Heart right ventricle (tissue), 16 donors: Measurements from ENCODE around the gene LOXL1. TPM values are rescaled to one million over a fixed set of nuclear protein-coding genes. Genes with fewer than 3 reads are reported as not detected.

ENCODE experiments used
- ATAC-seq, 8 donors: fragments of 200-7000 bp; cut with Tn5 transposase; one replicate each; pipeline ENCODE4 v1.9.1; 2020; ENCODE audit warnings: mild to moderate bottlenecking in 8 of 8, moderate library complexity in 8 of 8, moderate number of reproducible peaks in 1 of 8
- DNase-seq, 2 donors: peaks; one replicate each; pipeline ENCODE4 v3.0.0-alpha.2; 2020
- H3K27ac ChIP-seq, 10 donors: fragments of 200-600 bp; sonication (generic) in 2 of 10; one replicate each; pipeline versions ENCODE4 v1.5.0 to v1.8.0; 2020 to 2022; ENCODE audit warnings: mild to moderate bottlenecking in 3 of 10
- H3K27me3 ChIP-seq, 7 donors: fragments of 200-600 bp; one replicate each; pipeline ENCODE4 v1.8.0; 2021 to 2022; ENCODE audit warnings: mild to moderate bottlenecking in 2 of 7
- H3K36me3 ChIP-seq, 9 donors: fragments of 200-600 bp; sonication (generic) in 1 of 9; one replicate each; pipeline versions ENCODE4 v1.5.0 to v1.8.0; 2020 to 2022; ENCODE audit warnings: mild to moderate bottlenecking in 2 of 9
- H3K4me1 ChIP-seq, 9 donors: fragments of 200-600 bp; sonication (generic) in 1 of 9; one replicate each; pipeline versions ENCODE4 v1.5.0 to v1.8.0; 2020 to 2022; ENCODE audit warnings: mild to moderate bottlenecking in 4 of 9
- H3K4me3 ChIP-seq, 10 donors: fragments of 200-600 bp; sonication (generic) in 2 of 10; one replicate each; pipeline versions ENCODE4 v1.5.0 to v1.8.0; 2020 to 2022; ENCODE audit warnings: mild to moderate bottlenecking in 7 of 10, moderate library complexity in 2 of 10
- H3K9me3 ChIP-seq, 11 donors: fragments of 200-600 bp in 10 of 11; sonication (generic) in 2 of 11; one replicate each; pipeline versions ENCODE4 v1.5.0 to v1.8.0; 2013 to 2022; ENCODE audit warnings: mild to moderate bottlenecking in 2 of 11, control low read depth in 1 of 11, moderate library complexity in 1 of 11
- WGBS, 2 donors: extraction: QIAGEN DNeasy Blood & Tissue Kit; methylation state at CpG; one replicate each; pipeline ENCODE4 v1.1.7; 2013; ENCODE audit warnings: inconsistent platforms in 1 of 2; 5-methylcytosine and 5-hydroxymethylcytosine counted together
- intact Hi-C, 10 donors: fragments of 100-400 bp; cut with DNase I; formaldehyde crosslinking; loops; one replicate each; pipeline versions ENCODE4 v1.11.1 to v1.14.2; 2022
- polyA plus RNA-seq, 2 donors: library from polyadenylated mRNA; stranded (reverse); fragments of 200-250 nt; gene quantifications; one replicate each; pipeline ENCODE4 v1.2.3, GENCODE V29; 2013
- total RNA-seq, 10 donors: library from RNA; stranded (reverse); fragmentation: NEBNext Ultra II Directional in 3 of 10; extraction: Animal tissue kit (Norgen Biotek cat#: 25700) in 3 of 10; gene quantifications; one replicate each; pipeline versions ENCODE4 v1.2.1 to v1.2.4, GENCODE V29; 2021 to 2023
- TF ChIP-seq, protein P1 (sequence below), 9 donors: fragments of 200-600 bp; sonication (generic) in 2 of 9; IDR thresholded peaks; one replicate each; pipeline versions ENCODE4 v1.5.0 to v1.8.0; 2021 to 2022; ENCODE audit warnings: antibody characterized with exemption in 9 of 9, mild to moderate bottlenecking in 5 of 9, moderate library complexity in 1 of 9
- donor health status: Arrhythmogenic right ventricular cardiomyopathy.
- donor health status: ischemic (EF 13 %, LVEDD 7.1; RV severe dilation, severe dysfunction).
- donor health status: healthy with polysubstance abuse.
- donor health status: DM: no; HTN: yes; CAD: no.
- donor health status: DM: no; HTN: no; CAD: no.
- donor health status: ischemic (EF 25% LVEDD 6.9; RV normal size, moderate dysfunction).
- donor health status: ischemic (EF 25% LVEDD 5.7; RV mildly dilated, moderate dysfunction).
- donor health status: healthy.
- donor health status: DM: yes; HTN: yes; CAD: no.
- donor health status: Ischemic cardiomyopathy.
- donor health status: ischemic (EF 35%, LVEDD 5.7; RV mildly dilated, moderate dysfunction).
- donor health status: nonischemic (EF 11% LVEDD 7.7; RV severe dilation, severe dysfunction).
- donor health status: DM: yes; HTN: yes; CAD: no.
- donor health status: PGD.
- donor health status: ischemic (EF 29% LVEDD 5.4; RV normal size, mild dysfunction).
- donor health status: nonischemic (EF 23%, LVEDD 6.1; RV moderate dilation, normal function).

The LOXL1 gene
- total and polyA plus RNA-seq, 12 donors, result 11.2 to 66.6 (median 27.8) TPM

DNA sequence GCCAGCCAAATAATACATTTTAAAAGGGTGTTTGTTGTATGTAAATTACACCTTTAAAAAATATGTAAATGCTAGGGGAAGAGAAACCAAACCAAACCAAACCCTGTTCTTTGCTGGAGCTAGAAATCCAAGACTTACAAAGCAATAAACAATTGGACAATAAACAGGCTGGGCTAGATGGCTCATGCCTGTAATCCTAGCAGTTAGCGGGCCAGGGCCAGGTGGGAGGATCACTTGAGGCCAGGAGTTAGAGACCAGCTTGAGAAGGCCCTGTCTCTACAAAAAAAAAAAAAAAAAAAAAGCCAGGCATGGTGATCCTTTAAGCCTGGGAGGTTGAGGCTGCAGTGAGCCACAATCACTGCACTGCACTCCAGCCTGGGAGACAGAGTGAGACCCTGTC is 53.4 kb downstream of the LOXL1 start:
- H3K27me3 ChIP-seq, result no peaks in the 10 kb centered on the region
- WGBS, 2 donors, result 94 to 98% methylated on average over 1 of the region's 1 CpG
- peaks cover 31 to 57% (median 40%) of the 10 kb centered on the region in 9 donors for H3K4me1 ChIP-seq
- H3K4me3 ChIP-seq, result no peak overlapping the region
- intact Hi-C loops, result loop anchor here in 6 of 10 donors (5.0 to 10.0 kb wide), 6 partner anchors 53 to 1375 kb away; no protein-coding TSS in a partner anchor
- DNase-seq (no peak), ATAC-seq (no peak)
- no peak overlapping the region for H3K27ac ChIP-seq
- H3K36me3 ChIP-seq, result peaks cover 0 to 13% (median 0%) of the 10 kb centered on the region in 9 donors
- H3K9me3 ChIP-seq, result no peaks in the 10 kb centered on the region
- TF ChIP-seq, protein P1, sequence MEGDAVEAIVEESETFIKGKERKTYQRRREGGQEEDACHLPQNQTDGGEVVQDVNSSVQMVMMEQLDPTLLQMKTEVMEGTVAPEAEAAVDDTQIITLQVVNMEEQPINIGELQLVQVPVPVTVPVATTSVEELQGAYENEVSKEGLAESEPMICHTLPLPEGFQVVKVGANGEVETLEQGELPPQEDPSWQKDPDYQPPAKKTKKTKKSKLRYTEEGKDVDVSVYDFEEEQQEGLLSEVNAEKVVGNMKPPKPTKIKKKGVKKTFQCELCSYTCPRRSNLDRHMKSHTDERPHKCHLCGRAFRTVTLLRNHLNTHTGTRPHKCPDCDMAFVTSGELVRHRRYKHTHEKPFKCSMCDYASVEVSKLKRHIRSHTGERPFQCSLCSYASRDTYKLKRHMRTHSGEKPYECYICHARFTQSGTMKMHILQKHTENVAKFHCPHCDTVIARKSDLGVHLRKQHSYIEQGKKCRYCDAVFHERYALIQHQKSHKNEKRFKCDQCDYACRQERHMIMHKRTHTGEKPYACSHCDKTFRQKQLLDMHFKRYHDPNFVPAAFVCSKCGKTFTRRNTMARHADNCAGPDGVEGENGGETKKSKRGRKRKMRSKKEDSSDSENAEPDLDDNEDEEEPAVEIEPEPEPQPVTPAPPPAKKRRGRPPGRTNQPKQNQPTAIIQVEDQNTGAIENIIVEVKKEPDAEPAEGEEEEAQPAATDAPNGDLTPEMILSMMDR (IDR thresholded peaks at IDR 0.05), result no peak

DNA sequence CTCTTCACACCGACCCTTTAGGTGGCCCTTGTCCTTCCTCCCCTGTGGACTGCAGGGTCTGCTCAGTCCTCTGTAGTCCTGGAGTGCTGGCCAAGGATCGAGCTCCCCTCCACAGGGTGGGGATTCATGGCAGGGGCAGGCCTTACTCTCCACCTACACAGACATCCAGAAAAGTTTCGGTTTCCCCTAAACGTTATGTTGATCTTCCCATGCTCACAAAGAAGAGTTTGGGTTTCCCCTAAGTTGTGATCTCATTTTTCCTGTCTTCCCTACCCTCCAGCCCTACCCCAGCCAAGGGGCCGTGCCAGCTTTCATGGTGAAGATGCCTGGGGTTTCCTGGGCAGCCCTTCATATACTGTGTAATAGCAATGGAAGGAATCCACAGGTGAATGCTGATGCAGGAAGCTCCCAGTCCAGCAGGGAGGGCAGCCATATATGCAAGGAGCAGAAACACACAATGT is 55.5 kb downstream of the LOXL1 start:
- intact Hi-C loops, result loop anchor here in 1 of 10 donors (5.0 kb wide), 1 partner anchor 51 kb away; no protein-coding TSS in a partner anchor
- ATAC-seq (peak in 4 of 8 donors; percentile 0 to 3 (median 2)), DNase-seq (no peak)
- peaks cover 0 to 23% (median 0%) of the 10 kb centered on the region in 9 donors for H3K36me3 ChIP-seq
- WGBS, 2 donors, result 32 to 34% methylated on average over 5 of the region's 5 CpGs
- TF ChIP-seq, protein P1 (IDR thresholded peaks at IDR 0.05), result no peak
- H3K4me3 ChIP-seq, result peak overlapping the region in 2 of 10 donors; percentile 12 to 22
- H3K9me3 ChIP-seq, result no peaks in the 10 kb centered on the region
- peak overlapping the region; percentile 88 to 100 (median 98) for H3K27ac ChIP-seq
- no peaks in the 10 kb centered on the region for H3K27me3 ChIP-seq
- H3K4me1 ChIP-seq, result peaks cover 46 to 72% (median 60%) of the 10 kb centered on the region in 9 donors

DNA sequence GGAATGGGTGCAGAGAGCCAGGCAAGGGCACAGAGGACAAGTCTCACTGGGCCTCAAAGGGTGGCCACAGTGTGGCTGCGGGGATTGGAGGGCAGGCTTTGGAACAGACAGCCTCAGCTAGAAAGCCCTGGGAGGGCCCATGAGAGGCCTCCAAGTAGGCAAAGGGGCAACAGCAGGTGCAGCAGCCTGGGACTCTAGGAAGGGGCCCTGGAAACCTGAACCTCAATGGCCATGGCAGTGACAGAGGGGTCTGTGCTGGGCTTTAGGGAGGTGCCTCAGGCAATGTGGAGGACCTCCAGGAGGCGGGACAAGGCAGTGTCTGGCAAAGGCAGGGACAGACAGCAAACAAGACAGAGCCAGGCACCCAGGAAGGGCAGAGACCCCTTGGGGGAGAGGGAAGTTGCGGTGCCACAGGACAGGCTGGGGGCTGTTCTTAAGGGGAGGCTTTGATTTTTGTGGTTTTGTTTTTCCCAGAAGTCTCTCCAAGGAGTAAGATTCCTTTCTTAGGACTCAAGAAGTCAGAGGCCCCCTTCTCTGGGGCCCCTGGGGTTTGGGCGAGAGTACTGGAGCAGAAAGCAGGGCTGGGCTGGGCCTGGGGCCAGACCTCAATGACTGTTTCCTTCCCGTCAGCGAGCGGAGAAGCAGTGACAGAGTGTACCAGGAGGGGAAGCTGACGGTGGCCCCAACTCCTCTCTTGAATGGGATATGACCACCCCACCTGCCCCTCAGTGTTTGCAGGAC is 56.1 kb downstream of the LOXL1 start:
- peaks cover 0 to 26% (median under 1%) of the 10 kb centered on the region in 9 donors for H3K36me3 ChIP-seq
- TF ChIP-seq, protein P1 (IDR thresholded peaks at IDR 0.05), result peak in 1 of 9 donors; percentile 21
- H3K27me3 ChIP-seq, result no peaks in the 10 kb centered on the region
- peaks cover 52 to 78% (median 66%) of the 10 kb centered on the region in 9 donors for H3K4me1 ChIP-seq
- DNase-seq (peak; percentile 87 to 89), ATAC-seq (peak; percentile 85 to 95 (median 92))
- intact Hi-C loops, result loop anchor here in 1 of 10 donors (5.0 kb wide), 1 partner anchor 50 kb away; no protein-coding TSS in a partner anchor
- H3K4me3 ChIP-seq, result peak overlapping the region in 4 of 10 donors; percentile 12 to 32 (median 26)
- H3K27ac ChIP-seq, result peak overlapping the region; percentile 88 to 100 (median 98)
- H3K9me3 ChIP-seq, result no peaks in the 10 kb centered on the region
- WGBS, 2 donors, result 4 to 7% methylated on average over 8 of the region's 8 CpGs

DNA sequence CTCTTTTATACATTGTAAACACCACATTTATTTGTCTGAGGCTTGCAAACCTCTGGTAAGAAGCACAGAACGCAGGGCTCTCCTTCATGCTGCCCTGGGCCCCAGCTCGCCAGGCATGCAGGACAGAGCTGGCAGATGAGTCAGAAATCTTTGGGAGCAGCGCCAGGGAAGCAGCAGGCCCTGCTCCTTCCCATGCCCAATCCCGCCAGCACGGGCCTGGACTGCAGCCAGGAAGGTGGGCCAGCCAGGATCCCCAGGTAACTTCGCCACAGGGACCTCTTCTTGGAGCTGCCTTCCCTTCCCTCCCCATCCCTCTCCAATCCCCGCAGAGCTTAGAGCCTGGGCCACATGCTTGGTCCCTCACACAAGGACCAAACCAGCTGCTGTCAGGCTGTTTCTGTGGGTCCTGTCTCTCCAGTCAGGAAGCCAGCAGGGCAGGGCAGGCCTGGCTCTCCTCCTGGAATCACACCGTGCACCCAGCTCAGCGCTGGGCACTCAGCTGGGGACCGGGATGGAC is 57.0 kb downstream of the LOXL1 start:
- intact Hi-C loops, result loop anchor here in 1 of 10 donors (5.0 kb wide), 1 partner anchor 49 kb away; no protein-coding TSS in a partner anchor
- Histone ChIP-seq H3K4me1 (peaks cover 57 to 85% (median 75%) of the 10 kb centered on the region in 9 donors), H3K36me3 (peaks cover 0 to 33% (median 6%) of the 10 kb centered on the region in 9 donors), H3K9me3 (no peaks in the 10 kb centered on the region), H3K4me3 (peak overlapping the region in 2 of 10 donors; percentile 30 to 32), H3K27me3 (no peaks in the 10 kb centered on the region), H3K27ac (peak overlapping the region; percentile 88 to 100 (median 98))
- TF ChIP-seq, protein P1 (IDR thresholded peaks at IDR 0.05), result no peak
- WGBS, 2 donors, result 28 to 30% methylated on average over 10 of the region's 10 CpGs
- ATAC-seq (peak; percentile 17 to 76 (median 52)), DNase-seq (peak; percentile 48 to 63)
